OCI-LY3 (cell line): Measurements from ENCODE around the gene OTULINL.

Experiments
- CTCF ChIP-seq: fragments of 200-600, 300-600 bp; sonication (generic); IDR thresholded peaks from 2 replicates; pipeline ENCODE4 v1.5.1; 2014; ENCODE audit warnings: antibody characterized with exemption, low read length, low read depth
- EZH2phosphoT487 ChIP-seq: fragments of 200-600 bp; shearing (Covaris generic); IDR thresholded peaks from 2 replicates; pipeline ENCODE4 v1.6.1; 2018; ENCODE audit warnings: antibody characterized with exemption, mixed run types, low read depth

DNA sequence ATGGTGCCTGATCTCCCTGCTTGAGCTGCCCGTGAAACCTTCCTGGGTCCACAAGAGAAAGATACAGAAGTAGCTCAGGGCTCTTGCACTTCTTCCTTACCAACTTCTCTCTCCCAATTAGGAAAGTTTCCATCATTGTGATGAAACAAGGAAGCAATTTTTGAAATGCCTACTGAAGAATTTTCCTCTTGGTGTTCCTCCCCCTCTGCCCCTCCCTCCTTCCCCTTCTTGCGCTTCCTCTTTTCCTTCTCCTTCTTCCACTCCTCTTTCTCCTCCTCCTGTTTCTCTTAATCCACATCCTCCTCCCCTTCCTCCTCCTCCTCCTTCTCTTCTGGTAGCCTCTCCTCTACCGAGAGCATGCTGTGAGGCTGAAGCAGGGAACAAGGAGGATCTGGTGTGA is 36.3 kb upstream of the OTULINL start:
- no peak for TF ChIP-seq CTCF
- TF ChIP-seq EZH2phosphoT487, result no peak
